Thoracic aorta (tissue), 2 donors: ENCODE data around the gene PIGR. TPM values are rescaled to one million over a fixed set of nuclear protein-coding genes. Genes with fewer than 3 reads are reported as not detected.
"Not testable (repeated sequence)": the region's sequence is repeated elsewhere in the genome, so short reads cannot be mapped to it uniquely, and the experiment has no call there.

Experiments used
- ATAC-seq: fragments of 150-250 bp; one replicate; pipeline ENCODE4 v1.8.0; 2017; ENCODE audit warnings: low read depth; ENCODE audit not compliant: insufficient number of reproducible peaks, low FRiP score
- DNase-seq: peaks from one replicate; pipeline ENCODE4 v3.0.0-alpha.2; 2020; ENCODE audit warnings: low spot score
- H3K27ac ChIP-seq, 2 donors: fragments of 200-600 bp; sonication (generic); 1 replicate in 1 of 2; 2 replicates in 1 of 2; pipeline ENCODE4 v1.5.1; 2016; ENCODE audit warnings: mild to moderate bottlenecking in 2 of 2, moderate library complexity in 2 of 2
- H3K27me3 ChIP-seq: fragments of 200-600 bp; sonication (generic); replicated peaks from 2 replicates; pipeline ENCODE4 v1.6.0; 2016; ENCODE audit warnings: mild to moderate bottlenecking; ENCODE audit not compliant: insufficient read depth
- H3K36me3 ChIP-seq: fragments of 200-600 bp; sonication (generic); one replicate; pipeline ENCODE4 v1.5.1; 2016
- H3K4me1 ChIP-seq, 2 donors: fragments of 200-600 bp; sonication (generic); 1 replicate in 1 of 2; 2 replicates in 1 of 2; pipeline versions ENCODE4 v1.5.1 to v1.6.0; 2016; ENCODE audit warnings: low read depth in 2 of 2, mild to moderate bottlenecking in 1 of 2; ENCODE audit not compliant: control insufficient read depth in 1 of 2
- H3K4me3 ChIP-seq: fragments of 200-600 bp; sonication (generic); 2 replicates; pipeline ENCODE4 v1.5.1; 2016; ENCODE audit warnings: mild to moderate bottlenecking
- H3K9me3 ChIP-seq: fragments of 200-600 bp; sonication (generic); 2 replicates; pipeline ENCODE4 v1.5.1; 2016
- CTCF ChIP-seq: fragments of 200-600 bp; sonication (generic); IDR thresholded peaks from one replicate; pipeline ENCODE4 v1.5.1; 2019; ENCODE audit warnings: antibody characterized with exemption
- total RNA-seq, 2 donors: library from RNA; depleted of rRNA; stranded (reverse); fragments of >200 nt; gene quantifications; one replicate each; pipeline versions ENCODE4 v1.1.0 to v1.2.3, GENCODE V29; 2016

The PIGR gene
- total RNA-seq, 2 donors from 2014 or later = 7.7 TPM; not detected in 1

DNA sequence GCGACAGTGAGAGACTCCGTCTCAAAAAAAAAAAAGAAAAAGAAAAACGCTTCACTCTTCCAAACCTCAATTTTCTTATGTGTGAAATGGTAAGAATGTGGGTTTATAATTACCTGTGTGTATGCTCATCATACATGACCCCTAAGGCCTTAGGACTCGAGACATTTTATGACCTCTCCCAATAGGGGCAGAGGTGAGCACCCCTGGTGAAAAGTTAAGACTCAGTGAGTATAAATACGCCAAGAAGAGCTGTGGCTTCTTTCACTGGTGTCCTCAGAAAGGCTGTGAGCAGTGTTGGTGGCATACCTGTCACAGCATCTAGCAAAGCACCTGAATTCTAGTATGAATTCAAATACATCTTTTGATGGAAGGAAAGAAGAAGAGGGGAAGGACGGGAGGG, 16.7 kb downstream of the PIGR start:
- no peaks in the 10 kb centered on the region for H3K27me3 ChIP-seq
- no peak for TF ChIP-seq CTCF
- no peaks in the 10 kb centered on the region for H3K36me3 ChIP-seq
- H3K9me3 ChIP-seq = no peaks in the 10 kb centered on the region
- no peak for DNase-seq
- no peaks in the 10 kb centered on the region for H3K4me1 ChIP-seq
- ATAC-seq = no peak
- H3K27ac ChIP-seq = no peak overlapping the region
- no peak overlapping the region for H3K4me3 ChIP-seq

GRCh38 chr1:206926286-206926685, 20.0 kb downstream of the PIGR start:
- Histone ChIP-seq H3K27ac (no peak overlapping the region), H3K4me3 (no peak overlapping the region), H3K36me3 (no peaks in the 10 kb centered on the region), H3K9me3 (no peaks in the 10 kb centered on the region), H3K4me1 (no peaks in the 10 kb centered on the region), H3K27me3 (no peaks in the 10 kb centered on the region)
- DNase-seq = no peak
- TF ChIP-seq CTCF = no peak
- no peak for ATAC-seq

DNA sequence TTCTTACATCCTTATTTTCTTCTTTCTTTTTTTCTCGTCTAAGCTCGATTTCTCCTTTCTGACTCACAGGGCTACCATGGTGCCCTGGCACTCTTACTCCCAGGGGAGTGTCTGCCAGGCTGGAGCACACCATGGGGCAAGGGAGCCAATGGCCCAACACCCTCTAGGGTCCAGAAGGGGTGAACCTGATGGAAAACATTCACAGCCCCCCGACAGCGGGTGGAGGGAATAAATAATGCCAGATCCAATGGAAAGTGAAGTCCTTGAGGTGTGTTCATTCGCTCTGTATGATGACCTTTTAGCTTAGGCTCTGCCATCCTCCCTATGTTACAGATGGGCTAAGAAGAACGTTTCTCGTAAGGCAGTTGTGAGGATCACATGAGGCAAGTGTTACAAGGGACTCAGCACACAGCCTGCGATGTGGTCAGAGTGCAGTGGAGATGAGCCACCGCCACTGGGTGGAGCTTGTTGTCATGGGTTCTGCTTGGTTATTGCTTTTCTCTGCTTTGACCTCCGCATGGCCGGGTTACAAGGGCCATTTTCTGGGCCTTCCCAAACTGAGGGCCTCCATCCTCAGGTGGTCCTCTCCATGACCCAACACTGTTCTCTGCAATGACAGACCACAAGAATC, 21.0 kb downstream of the PIGR start:
- Histone ChIP-seq H3K27ac (no peak overlapping the region), H3K27me3 (no peaks in the 10 kb centered on the region), H3K36me3 (no peaks in the 10 kb centered on the region), H3K4me1 (no peaks in the 10 kb centered on the region), H3K9me3 (no peaks in the 10 kb centered on the region), H3K4me3 (no peak overlapping the region)
- TF ChIP-seq CTCF = no peak
- no peak for ATAC-seq
- DNase-seq = no peak

DNA sequence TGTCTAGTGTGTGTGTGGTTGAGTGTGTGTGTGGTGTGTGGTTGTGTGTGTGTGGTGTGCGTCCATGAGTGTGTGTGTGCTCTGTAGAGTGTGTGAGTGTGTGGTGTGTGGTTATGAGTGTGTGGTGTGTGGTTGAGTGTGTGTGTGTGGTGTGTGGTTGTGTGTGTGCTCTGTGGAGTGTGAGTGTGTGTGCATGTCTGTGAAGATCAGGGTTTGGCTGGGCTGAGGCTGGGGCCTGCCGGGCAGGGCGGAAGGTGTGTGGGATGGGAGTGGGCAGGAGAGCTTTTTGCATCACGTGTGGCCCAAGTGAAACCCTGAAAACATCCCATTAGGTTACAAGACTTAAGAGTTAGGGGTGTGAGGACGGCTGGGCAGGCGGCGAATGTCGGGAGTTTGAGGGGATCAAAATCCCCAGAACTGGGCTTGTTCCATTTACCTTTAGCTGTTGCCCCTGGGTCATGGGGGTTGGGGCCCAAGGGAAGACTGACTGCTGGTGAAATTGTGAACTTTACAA, 21.6 kb downstream of the PIGR start:
- TF ChIP-seq CTCF = no peak
- Histone ChIP-seq H3K27me3 (no peaks in the 10 kb centered on the region), H3K27ac (no peak overlapping the region), H3K36me3 (no peaks in the 10 kb centered on the region), H3K9me3 (no peaks in the 10 kb centered on the region), H3K4me3 (no peak overlapping the region), H3K4me1 (no peaks in the 10 kb centered on the region)
- DNase-seq = no peak
- ATAC-seq = no peak

DNA sequence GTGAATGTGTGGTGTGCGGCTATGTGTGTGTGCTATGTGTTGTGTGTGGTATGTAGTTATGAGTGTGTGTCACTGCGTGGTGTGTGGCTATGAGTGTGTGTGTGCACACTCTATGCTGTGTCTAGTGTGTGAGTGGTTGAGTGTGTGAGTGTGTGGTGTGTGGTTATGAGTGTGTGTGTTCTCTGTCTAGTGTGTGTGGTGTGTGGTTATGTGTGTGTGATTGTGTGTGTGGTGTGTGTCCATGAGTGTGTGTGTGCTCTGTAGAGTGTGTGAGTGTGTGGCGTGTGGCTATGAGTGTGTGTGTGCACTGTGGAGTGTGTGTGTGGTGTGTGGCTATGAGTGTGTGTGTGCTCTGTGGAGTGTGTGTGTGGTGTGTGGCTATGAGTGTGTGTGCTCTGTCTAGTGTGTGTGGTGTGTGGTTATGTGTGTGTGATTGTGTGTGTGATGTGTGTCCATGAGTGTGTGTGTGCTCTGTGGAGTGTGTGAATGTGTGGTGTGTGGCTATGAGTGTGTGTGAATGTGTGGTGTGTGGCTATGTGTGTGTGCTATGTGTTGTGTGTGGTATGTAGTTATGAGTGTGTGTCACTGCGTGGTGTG, 22.2 kb downstream of the PIGR start:
- H3K4me1 ChIP-seq, H3K27me3 ChIP-seq, H3K27ac ChIP-seq, DNase-seq, ATAC-seq, H3K36me3 ChIP-seq, H3K9me3 ChIP-seq, H3K4me3 ChIP-seq: not testable (repeated sequence)
